ENCODE results near the gene BCL6. TPM values are rescaled to one million over a fixed set of nuclear protein-coding genes. Genes with fewer than 3 reads are reported as not detected.

The BCL6 gene
- total RNA-seq, 4 donors from 2014 or later = 203 to 661 (median 285) TPM

GRCh38 chr3:187767266-187768012, 22.2 kb upstream of the BCL6 start:
- no peak overlapping the region for H3K4me3 ChIP-seq
- H3K36me3 ChIP-seq = no peaks in the 10 kb centered on the region
- WGBS = 89% methylated on average over 3 of the region's 3 CpGs
- DNase-seq (ENCODE audit: low spot score in 2 of 2) = no peak
- H3K4me1 ChIP-seq = peaks cover 29% of the 10 kb centered on the region
- no peaks in the 10 kb centered on the region for H3K27me3 ChIP-seq
- no peaks in the 10 kb centered on the region for H3K9me3 ChIP-seq
- no peak overlapping the region for H3K27ac ChIP-seq
- TF ChIP-seq EP300 (IDR thresholded peaks at IDR 0.05) (no peak), POLR2A (IDR thresholded peaks at IDR 0.05) (no peak), CTCF (IDR thresholded peaks at IDR 0.05) (no peak), POLR2AphosphoS5 (IDR thresholded peaks at IDR 0.05) (no peak)

- Histone ChIP-seq H3K4me1 (peaks cover 26% of the 10 kb centered on the region), H3K9me3 (no peaks in the 10 kb centered on the region), H3K4me3 (no peak overlapping the region), H3K36me3 (no peaks in the 10 kb centered on the region), H3K27me3 (no peaks in the 10 kb centered on the region), H3K27ac (no peak overlapping the region)
- 89% methylated on average over 2 of the region's 2 CpGs for WGBS
- no peak for DNase-seq (ENCODE audit: low spot score in 2 of 2)
- TF ChIP-seq EP300 (IDR thresholded peaks at IDR 0.05) (no peak), CTCF (IDR thresholded peaks at IDR 0.05) (no peak), POLR2AphosphoS5 (IDR thresholded peaks at IDR 0.05) (no peak), POLR2A (IDR thresholded peaks at IDR 0.05) (no peak)
These were observed 20.1 kb upstream of the BCL6 start for GRCh38 chr3:187765342-187765741.

DNA sequence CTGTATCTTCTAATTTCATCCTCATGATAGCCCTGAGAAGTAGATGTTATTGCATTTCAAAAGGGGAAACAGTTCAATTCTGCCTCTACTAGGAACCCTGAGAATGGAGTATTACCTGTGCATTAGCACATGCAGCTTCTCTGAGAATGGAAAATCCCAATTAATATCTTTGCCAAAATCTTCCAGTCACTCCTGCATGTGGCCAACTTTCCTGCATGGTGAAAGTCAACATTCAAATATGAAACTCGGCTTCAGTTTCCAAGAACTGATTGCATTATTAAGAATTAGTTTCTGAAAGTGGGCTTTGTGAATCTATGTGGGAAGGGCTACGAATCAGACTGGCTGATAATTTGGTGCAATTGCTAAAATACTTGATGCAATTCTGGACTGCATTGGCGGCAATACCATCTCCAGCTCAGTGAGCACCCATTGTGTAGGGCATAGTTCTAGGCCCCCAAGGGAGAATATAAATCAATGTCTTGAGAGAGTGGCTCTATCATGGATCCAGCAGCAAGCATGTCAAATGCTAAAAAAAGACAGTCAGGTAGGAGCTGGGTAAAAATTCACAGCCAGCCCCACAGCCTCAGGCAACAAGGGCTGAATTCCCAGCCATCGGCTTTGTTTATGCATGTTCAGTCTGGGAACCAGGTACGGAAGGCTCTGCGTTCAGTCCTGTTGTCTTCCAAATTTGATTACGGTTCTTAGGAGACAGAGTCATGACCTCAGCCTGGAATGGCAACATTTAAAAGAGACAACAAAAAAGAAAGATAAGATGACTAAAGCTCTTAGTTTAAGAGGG, 18.8 kb upstream of the BCL6 start:
- H3K4me3 ChIP-seq = no peak overlapping the region
- TF ChIP-seq POLR2A (IDR thresholded peaks at IDR 0.05) (no peak), EP300 (IDR thresholded peaks at IDR 0.05) (no peak), POLR2AphosphoS5 (IDR thresholded peaks at IDR 0.05) (peak in 1 of 3 donors; percentile 21)
- peaks cover 17% of the 10 kb centered on the region for H3K4me1 ChIP-seq
- H3K27me3 ChIP-seq = no peaks in the 10 kb centered on the region
- peak overlapping the region; percentile 74 for H3K27ac ChIP-seq
- 33% methylated on average over 7 of the region's 7 CpGs for WGBS
- H3K9me3 ChIP-seq = no peaks in the 10 kb centered on the region
- DNase-seq (ENCODE audit: low spot score in 2 of 2) = no peak
- H3K36me3 ChIP-seq = no peaks in the 10 kb centered on the region

- H3K9me3 ChIP-seq = no peaks in the 10 kb centered on the region
- WGBS = 91% methylated on average over 2 of the region's 2 CpGs
- H3K27me3 ChIP-seq = no peaks in the 10 kb centered on the region
- no peak overlapping the region for H3K4me3 ChIP-seq
- no peak overlapping the region for H3K27ac ChIP-seq
- no peaks in the 10 kb centered on the region for H3K36me3 ChIP-seq
- no peak for DNase-seq (ENCODE audit: low spot score in 2 of 2)
- H3K4me1 ChIP-seq = peaks cover 17% of the 10 kb centered on the region
- TF ChIP-seq POLR2AphosphoS5 (IDR thresholded peaks at IDR 0.05) (no peak), CTCF (IDR thresholded peaks at IDR 0.05) (no peak), POLR2A (IDR thresholded peaks at IDR 0.05) (no peak), EP300 (IDR thresholded peaks at IDR 0.05) (no peak)
These were observed 17.5 kb upstream of the BCL6 start for GRCh38 chr3:187762792-187763191.

- no peak overlapping the region for H3K4me3 ChIP-seq
- no peaks in the 10 kb centered on the region for H3K27me3 ChIP-seq
- no peak for TF ChIP-seq CTCF (IDR thresholded peaks at IDR 0.05)
- H3K27ac ChIP-seq = no peak overlapping the region
- no peaks in the 10 kb centered on the region for H3K36me3 ChIP-seq
- H3K9me3 ChIP-seq = no peaks in the 10 kb centered on the region
- WGBS = 55% methylated on average over 2 of the region's 2 CpGs
- DNase-seq (ENCODE audit: low spot score in 2 of 2) = no peak
- H3K4me1 ChIP-seq = peaks cover 14% of the 10 kb centered on the region
These were observed 14.3 kb upstream of the BCL6 start for GRCh38 chr3:187759601-187760000.
